ENCODE results near the gene SYT8. TPM values are rescaled to one million over a fixed set of nuclear protein-coding genes. Genes with fewer than 3 reads are reported as not detected.

SYT8 gene
- total and polyA plus RNA-seq, 2 of the 8 experiments (the other 6 are each of a cell fraction or from before 2014, with no cell fraction given), result not detected

DNA sequence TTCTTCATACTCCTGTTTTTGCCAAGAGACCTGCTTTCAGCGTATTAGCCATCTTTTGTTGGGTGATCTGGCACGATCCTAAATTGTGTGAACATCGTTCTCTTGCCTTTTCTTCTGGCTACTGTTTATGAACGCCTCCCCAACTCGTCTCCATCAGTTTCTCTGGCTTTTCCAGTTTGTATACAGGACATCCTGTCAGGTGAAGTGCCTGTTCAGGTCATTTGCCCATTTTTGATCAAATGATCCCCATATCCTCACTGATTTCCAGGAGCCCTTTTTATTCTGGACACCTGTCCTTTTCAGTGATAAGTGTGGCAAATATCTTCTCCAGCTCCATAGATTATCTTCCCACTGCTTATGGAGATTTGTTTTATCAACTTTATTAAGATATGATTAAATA lies 22.5 kb upstream of the SYT8 start:
- H4K8ac ChIP-seq (ENCODE audit: extremely low read depth, insufficient read depth, low read length), result no peak overlapping the region
- H3K79me2 ChIP-seq (ENCODE audit: control insufficient read depth in 1 of 2, insufficient read depth in 2 of 2, low read length in 2 of 2), result no peaks in the 10 kb centered on the region
- H3K23ac ChIP-seq (ENCODE audit: insufficient read length), result no peak overlapping the region
- H3K23me2 ChIP-seq (ENCODE audit: low read depth, low read length), result no peaks in the 10 kb centered on the region
- no peak overlapping the region for H3K56ac ChIP-seq (replicated peaks; ENCODE audit: insufficient read length, low read depth, low read length)
- H2BK15ac ChIP-seq (ENCODE audit: low read length), result no peak overlapping the region
- no peak overlapping the region for H2BK20ac ChIP-seq (ENCODE audit: low read length)
- H3K9me3 ChIP-seq (ENCODE audit: insufficient read depth in 2 of 2, low read depth in 1 of 2, low read length in 1 of 2), result peaks cover 3 to 4% of the 10 kb centered on the region in 2 experiments; a peak in 1 of 4 replicates
- no peak overlapping the region for H4K91ac ChIP-seq (replicated peaks; ENCODE audit: insufficient read length, low read length)
- no peaks in the 10 kb centered on the region for H3K79me1 ChIP-seq (ENCODE audit: low read depth, low read length)
- POLR2A ChIA-PET (ENCODE audit: partially characterized antibody), result no interaction called here
- no peaks in the 10 kb centered on the region for H4K20me1 ChIP-seq (replicated peaks in 1 of 2; ENCODE audit: control insufficient read depth in 1 of 2, insufficient read depth in 2 of 2, low read length in 2 of 2)
- H3K36me3 ChIP-seq (ENCODE audit: control insufficient read depth in 2 of 4, insufficient read depth in 4 of 4, low read length in 3 of 4), result no peaks in the 10 kb centered on the region
- no peak overlapping the region for H2BK5ac ChIP-seq (ENCODE audit: low read depth, low read length)
- H3K9ac ChIP-seq (replicated peaks in 1 of 4; ENCODE audit: extremely low read depth in 1 of 4, low read depth in 3 of 4, low read length in 3 of 4), result no peak overlapping the region
- H3K4me1 ChIP-seq (replicated peaks in 1 of 4; ENCODE audit: control insufficient read depth in 3 of 4, insufficient read depth in 4 of 4, low read length in 3 of 4), result no peaks in the 10 kb centered on the region
- FAIRE-seq (no peak), DNase-seq (ENCODE audit: low read depth in 1 of 2, low spot score in 2 of 2) (no peak)
- H3K4me3 ChIP-seq (ENCODE audit: extremely low read depth in 1 of 4, insufficient read depth in 2 of 4, low read depth in 3 of 4, low read length in 4 of 4), result no peak overlapping the region
- CTCF ChIA-PET (ENCODE audit: partially characterized antibody), result interaction anchor here (0.7 to 1.7 kb wide), 3 partner anchors 118 to 344 kb away, joined by 3 to 6 read pairs (median 3); no protein-coding TSS in a partner anchor
- H3K27ac ChIP-seq (ENCODE audit: low read depth, low read length), result no peak overlapping the region
- no peak overlapping the region for H3K4ac ChIP-seq (replicated peaks; ENCODE audit: insufficient read length, low read depth, low read length)
- 89% methylated on average over 5 of the region's 5 CpGs; no CpG with 5 or more reads in 1 of the 2 experiments for WGBS, 2 experiments (ENCODE audit: extremely low coverage in 1 of 2, insufficient coverage in 1 of 2, insufficient read length in 1 of 2, insufficient replicate concordance in 2 of 2, low coverage in 1 of 2, low lambda C conversion rate in 2 of 2, missing lambda C conversion rate in 1 of 2)
- no peak overlapping the region for H2AFZ ChIP-seq (ENCODE audit: low read length)
- TF ChIP-seq POLR2AphosphoS5 (IDR thresholded peaks at IDR 0.05; ENCODE audit: low read depth, low read length) (no peak), SP4 (IDR thresholded peaks at IDR 0.05; ENCODE audit: low read length) (no peak), JUN (IDR thresholded peaks at IDR 0.05; ENCODE audit: low read depth, low read length) (no peak), RNF2 (IDR thresholded peaks at IDR 0.05; ENCODE audit: borderline replicate concordance, low read depth, low read length, missing control alignments, poor library complexity, severe bottlenecking) (no peak), RXRA (IDR thresholded peaks at IDR 0.05; ENCODE audit: insufficient read depth, low read depth, low read length) (no peak), SP1 (IDR thresholded peaks at IDR 0.05; ENCODE audit: low read depth, low read length) (no peak), SIRT6 (IDR thresholded peaks at IDR 0.05; ENCODE audit: low read length) (no peak), SAP30 (IDR thresholded peaks at IDR 0.05; ENCODE audit: insufficient read depth, insufficient replicate concordance, low read length) (no peak), CREB1 (IDR thresholded peaks at IDR 0.05) (no peak), CHD2 (IDR thresholded peaks at IDR 0.05; ENCODE audit: low read length) (no peak), KDM5A (IDR thresholded peaks at IDR 0.05; ENCODE audit: low read length) (no peak), GTF2F1 (IDR thresholded peaks at IDR 0.05; ENCODE audit: borderline replicate concordance, low read depth, low read length) (no peak)
- H3K4me2 ChIP-seq (ENCODE audit: insufficient read depth in 1 of 2, low read depth in 2 of 2, low read length in 2 of 2), result no peak overlapping the region
- H3K14ac ChIP-seq (ENCODE audit: insufficient read length), result no peak overlapping the region
- no peak overlapping the region for H2BK12ac ChIP-seq (ENCODE audit: low read depth, low read length)
- H2AK5ac ChIP-seq (ENCODE audit: low read depth, low read length), result no peak overlapping the region
- no peak overlapping the region for H2BK120ac ChIP-seq (replicated peaks; ENCODE audit: low read depth, low read length)
- no peaks in the 10 kb centered on the region; a peak in 1 of 7 replicates for H3K27me3 ChIP-seq (replicated peaks in 1 of 4; ENCODE audit: control insufficient read depth in 3 of 4, extremely low read depth in 1 of 4, insufficient read depth in 3 of 4, low read length in 3 of 4)
- H3K18ac ChIP-seq (ENCODE audit: extremely low read depth, low read length), result no peak overlapping the region
- H4K5ac ChIP-seq (ENCODE audit: insufficient read length, low read depth, low read length), result no peak overlapping the region
